Activated naive CD8-positive, alpha-beta T cell treated with anti-CD3 and anti-CD28 coated beads for 36 hours (primary cell): ENCODE measurements around the gene SMARCC1. TPM values are rescaled to one million over a fixed set of nuclear protein-coding genes. Genes with fewer than 3 reads are reported as not detected.
"Not testable (repeated sequence)": the region's sequence is repeated elsewhere in the genome, so short reads cannot be mapped to it uniquely, and the experiment has no call there.

Source experiments
- DNase-seq: peaks from one replicate; pipeline ENCODE4 v3.0.0; 2021
- H3K27ac Mint-ChIP-seq: one replicate; pipeline ENCODE4 v1.8.0; 2022; ENCODE audit warnings: mild to moderate bottlenecking, moderate library complexity, mixed read lengths
- H3K27me3 Mint-ChIP-seq: one replicate; pipeline ENCODE4 v1.8.0; 2022; ENCODE audit warnings: mild to moderate bottlenecking, mixed read lengths
- H3K36me3 Mint-ChIP-seq: one replicate; pipeline ENCODE4 v1.8.0; 2021; ENCODE audit warnings: mild to moderate bottlenecking, mixed read lengths
- H3K4me1 Mint-ChIP-seq: one replicate; pipeline ENCODE4 v1.8.0; 2021; ENCODE audit warnings: mixed read lengths
- H3K4me3 Mint-ChIP-seq: one replicate; pipeline ENCODE4 v1.8.0; 2022; ENCODE audit warnings: mild to moderate bottlenecking, moderate library complexity, mixed read lengths
- H3K9me3 Mint-ChIP-seq: one replicate; pipeline ENCODE4 v1.8.0; 2022; ENCODE audit warnings: mixed read lengths
- total RNA-seq, 2 experiments: library from RNA; stranded (reverse); gene quantifications; one replicate each; pipeline ENCODE4 v1.2.3, GENCODE V29; 2021

The SMARCC1 gene
- total RNA-seq: 100 to 1,000 TPM; 115 to 117 TPM

DNA sequence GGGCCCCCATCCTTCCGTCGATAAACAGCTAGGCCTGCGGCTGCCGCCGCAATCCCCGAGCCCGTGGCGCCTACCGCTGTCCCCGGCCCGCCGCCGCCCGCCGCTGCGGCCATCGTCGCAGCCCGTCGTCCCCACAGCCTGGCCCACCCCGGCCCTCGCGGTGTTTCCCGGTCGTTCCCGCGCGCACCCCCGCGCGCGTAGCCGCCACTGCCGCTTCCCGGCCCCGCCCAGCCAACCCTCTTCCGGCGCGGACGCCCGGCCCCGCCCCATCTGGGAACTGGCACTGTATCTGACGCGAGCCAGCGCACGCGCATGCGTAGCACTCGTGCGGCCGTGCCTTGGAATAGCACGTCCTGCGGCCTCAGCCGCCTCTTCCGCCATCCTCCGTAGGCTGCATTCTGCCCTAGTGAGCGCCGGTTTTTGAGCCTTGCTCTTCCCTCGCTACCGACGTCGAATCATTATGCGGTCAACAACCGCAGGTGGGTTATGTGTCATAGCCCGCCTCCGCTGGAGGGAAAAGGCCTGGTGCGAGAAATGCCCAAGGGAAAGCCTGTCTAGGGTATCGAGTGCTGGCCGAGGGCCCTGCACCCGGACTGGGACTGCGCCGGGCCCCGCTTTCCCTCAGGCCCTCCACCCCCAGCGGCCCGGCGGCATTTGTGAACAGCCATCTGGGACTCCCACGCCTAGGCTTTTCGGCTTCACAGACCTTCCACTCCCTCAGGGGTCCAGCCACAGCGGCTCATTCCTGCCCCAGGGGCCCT, at the start of gene SMARCC1:
SMARCC1 (minus strand) TSS at position 209 of the 761 bp plus-strand sequence; CDS start at position 113, 96 bp downstream.
- peaks cover 18% of the 10 kb centered on the region for H3K4me1 Mint-ChIP-seq
- peak within 1 kb of the TSS; percentile 98 for H3K4me3 Mint-ChIP-seq
- peaks cover 3% of the 10 kb centered on the region for H3K36me3 Mint-ChIP-seq
- DNase-seq: peak; percentile 99
- H3K9me3 Mint-ChIP-seq: no peaks in the 10 kb centered on the region
- H3K27ac Mint-ChIP-seq: peak within 1 kb of the TSS; percentile 98
- no peaks in the 10 kb centered on the region for H3K27me3 Mint-ChIP-seq

DNA sequence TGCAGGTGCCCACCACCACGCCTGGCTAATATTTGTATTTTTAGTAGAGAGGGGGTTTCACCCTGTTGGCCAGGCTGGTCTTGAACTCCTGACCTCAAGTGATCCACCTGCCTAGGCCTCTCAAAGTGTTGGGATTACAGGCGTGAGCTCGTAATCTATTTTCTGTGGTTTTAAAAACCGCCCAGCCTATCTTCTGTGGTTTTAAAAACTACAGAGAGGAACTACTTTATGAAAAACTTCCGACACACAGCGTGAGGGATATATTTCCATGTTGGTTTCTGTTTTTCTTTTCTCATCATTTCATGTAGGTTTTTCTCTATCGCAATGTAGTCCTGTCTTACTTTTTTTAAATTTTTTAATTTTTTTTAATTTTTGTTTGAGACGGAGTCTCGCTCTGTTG, 47.8 kb upstream of the SMARCC1 start:
- H3K9me3 Mint-ChIP-seq, H3K4me3 Mint-ChIP-seq, H3K27me3 Mint-ChIP-seq, DNase-seq: not testable (repeated sequence)
- peaks cover 50% of the 10 kb centered on the region for H3K36me3 Mint-ChIP-seq
- peaks cover 38% of the 10 kb centered on the region for H3K4me1 Mint-ChIP-seq
- peak overlapping the region; percentile 82 for H3K27ac Mint-ChIP-seq

DNA sequence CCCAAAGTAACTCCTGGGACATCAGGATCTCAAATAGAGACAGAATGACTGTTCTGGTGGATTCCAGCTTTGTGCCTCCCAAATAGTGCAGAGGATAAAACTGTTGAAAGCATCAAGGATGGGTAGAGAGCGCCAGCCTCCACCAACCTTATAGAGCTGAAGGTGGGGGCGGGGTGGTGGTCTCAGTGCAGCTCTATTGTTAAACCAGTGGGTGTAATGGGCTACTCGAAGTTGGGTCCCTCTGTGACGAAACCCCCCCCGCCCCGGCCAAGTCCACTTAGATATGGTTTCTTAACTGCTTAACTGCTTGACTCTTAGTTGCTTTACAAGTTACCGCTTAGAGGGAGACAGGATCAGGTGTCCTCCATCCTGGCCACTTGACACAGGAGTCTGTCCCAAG, 43.9 kb upstream of the SMARCC1 start:
- Mint-ChIP-seq H3K4me1 (peaks cover 39% of the 10 kb centered on the region), H3K9me3 (no peaks in the 10 kb centered on the region), H3K4me3 (peak overlapping the region; percentile 93), H3K27me3 (no peaks in the 10 kb centered on the region), H3K36me3 (peaks cover 47% of the 10 kb centered on the region), H3K27ac (peak overlapping the region; percentile 91)
- no peak for DNase-seq

- Mint-ChIP-seq H3K4me3 (peak overlapping the region; percentile 93), H3K9me3 (no peaks in the 10 kb centered on the region), H3K36me3 (peaks cover 45% of the 10 kb centered on the region), H3K27ac (peak overlapping the region; percentile 91), H3K27me3 (no peaks in the 10 kb centered on the region), H3K4me1 (peaks cover 39% of the 10 kb centered on the region)
- DNase-seq: peak; percentile 89
Observed at GRCh38 chr3:47824541-47825473, 43.1 kb upstream of the SMARCC1 start.

DNA sequence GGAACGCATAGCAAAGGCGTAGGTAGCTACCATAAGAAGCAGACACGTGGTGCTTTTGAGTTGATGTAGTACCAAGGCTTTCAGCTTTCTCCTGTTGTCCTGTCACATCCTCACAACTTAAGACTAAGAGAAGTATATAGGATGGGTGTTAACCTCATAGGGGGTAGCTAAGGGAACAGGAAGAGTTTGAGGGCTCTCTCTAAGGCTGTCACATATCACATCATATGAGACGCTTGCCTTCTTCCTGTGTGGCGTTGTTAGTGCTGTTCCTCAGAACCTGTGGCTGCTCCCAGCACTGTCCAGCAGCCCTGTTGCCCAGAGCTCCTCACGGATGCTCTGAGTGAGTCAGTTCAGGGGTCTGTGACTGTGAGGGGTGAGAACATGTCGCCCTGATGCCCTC, 35.9 kb upstream of the SMARCC1 start:
- no peaks in the 10 kb centered on the region for H3K9me3 Mint-ChIP-seq

DNA sequence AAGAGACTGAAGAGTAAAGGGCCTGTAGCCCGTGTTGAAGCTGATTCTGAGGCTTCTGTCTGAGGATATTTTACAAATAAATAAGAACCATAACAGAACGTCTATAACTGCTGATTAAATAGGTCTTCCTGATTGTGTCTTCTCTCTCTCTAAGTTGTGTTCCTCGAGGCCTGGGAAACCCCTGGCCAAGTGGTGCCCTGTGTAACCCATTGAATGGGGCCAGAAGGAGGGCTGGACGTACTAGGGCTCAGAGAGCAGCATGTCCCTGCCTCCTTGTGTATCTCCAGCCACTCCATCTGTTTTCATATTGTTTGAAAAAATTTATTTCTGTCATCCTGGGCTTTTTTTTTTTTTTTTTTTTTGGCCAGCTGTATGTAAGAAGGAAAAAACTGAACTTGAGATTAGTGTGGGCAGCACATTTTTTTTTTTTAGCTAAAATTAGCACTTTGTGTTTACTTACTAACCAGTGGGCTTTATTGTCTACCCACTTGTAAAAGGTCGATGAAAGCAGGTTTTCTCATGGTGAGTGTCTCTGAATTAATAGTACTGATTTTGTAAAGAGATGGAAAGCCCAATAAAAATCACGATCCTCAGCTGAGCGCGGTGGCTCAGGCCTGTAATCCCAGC, 32.0 kb upstream of the SMARCC1 start:
- H3K9me3 Mint-ChIP-seq: no peaks in the 10 kb centered on the region
- peaks cover 5% of the 10 kb centered on the region for H3K36me3 Mint-ChIP-seq
- H3K4me1 Mint-ChIP-seq: peaks cover 6% of the 10 kb centered on the region
- H3K27ac Mint-ChIP-seq: peak overlapping the region; percentile 56
- H3K27me3 Mint-ChIP-seq: no peaks in the 10 kb centered on the region
- no peak for DNase-seq
- no peak overlapping the region for H3K4me3 Mint-ChIP-seq

More for the DNA sequence above, 35.9 kb upstream of the SMARCC1 start:
- Mint-ChIP-seq H3K4me1 (peaks cover 6% of the 10 kb centered on the region), H3K36me3 (peaks cover 9% of the 10 kb centered on the region), H3K27ac (no peak overlapping the region), H3K27me3 (no peaks in the 10 kb centered on the region), H3K4me3 (no peak overlapping the region)
- DNase-seq: no peak

GRCh38 chr3:47804577-47804976, 22.9 kb upstream of the SMARCC1 start:
- no peaks in the 10 kb centered on the region for H3K9me3 Mint-ChIP-seq
- peaks cover 16% of the 10 kb centered on the region for H3K4me1 Mint-ChIP-seq
- H3K27me3 Mint-ChIP-seq: no peaks in the 10 kb centered on the region
- peaks cover 2% of the 10 kb centered on the region for H3K36me3 Mint-ChIP-seq
- H3K4me3 Mint-ChIP-seq: peak overlapping the region; percentile 98
- peak overlapping the region; percentile 97 for H3K27ac Mint-ChIP-seq
- DNase-seq: no peak

DNA sequence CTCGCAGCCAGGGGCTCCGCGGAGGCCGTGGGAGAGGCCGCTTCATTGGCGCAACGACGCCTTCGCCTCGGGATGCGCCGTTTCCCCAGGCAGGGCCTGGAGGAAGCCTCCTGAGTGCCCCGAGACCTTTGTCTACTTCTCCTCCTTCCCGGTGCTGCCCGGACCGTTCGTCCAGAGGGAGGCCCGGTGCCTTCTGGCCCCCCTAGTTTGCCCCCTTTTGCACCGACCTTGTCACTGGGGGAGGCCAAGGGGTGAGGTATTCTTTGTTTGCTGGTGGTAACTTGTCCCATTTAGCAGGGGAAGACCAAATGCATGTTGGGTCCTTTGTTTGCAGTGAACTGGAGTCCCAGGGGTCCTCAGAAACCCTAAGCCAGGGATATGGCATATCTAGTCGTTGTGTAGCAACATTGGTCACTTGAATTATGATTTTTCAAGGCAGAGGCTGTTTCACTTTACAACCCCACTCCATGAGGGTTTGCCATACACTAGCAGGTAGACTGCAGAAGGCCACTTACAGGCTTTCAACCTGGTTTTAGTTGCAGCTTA, 21.9 kb upstream of the SMARCC1 start:
- no peaks in the 10 kb centered on the region for H3K27me3 Mint-ChIP-seq
- DNase-seq: no peak
- peaks cover 16% of the 10 kb centered on the region for H3K4me1 Mint-ChIP-seq
- H3K36me3 Mint-ChIP-seq: peaks cover 2% of the 10 kb centered on the region
- H3K27ac Mint-ChIP-seq: peak overlapping the region; percentile 97
- peak overlapping the region; percentile 98 for H3K4me3 Mint-ChIP-seq
- no peaks in the 10 kb centered on the region for H3K9me3 Mint-ChIP-seq

DNA sequence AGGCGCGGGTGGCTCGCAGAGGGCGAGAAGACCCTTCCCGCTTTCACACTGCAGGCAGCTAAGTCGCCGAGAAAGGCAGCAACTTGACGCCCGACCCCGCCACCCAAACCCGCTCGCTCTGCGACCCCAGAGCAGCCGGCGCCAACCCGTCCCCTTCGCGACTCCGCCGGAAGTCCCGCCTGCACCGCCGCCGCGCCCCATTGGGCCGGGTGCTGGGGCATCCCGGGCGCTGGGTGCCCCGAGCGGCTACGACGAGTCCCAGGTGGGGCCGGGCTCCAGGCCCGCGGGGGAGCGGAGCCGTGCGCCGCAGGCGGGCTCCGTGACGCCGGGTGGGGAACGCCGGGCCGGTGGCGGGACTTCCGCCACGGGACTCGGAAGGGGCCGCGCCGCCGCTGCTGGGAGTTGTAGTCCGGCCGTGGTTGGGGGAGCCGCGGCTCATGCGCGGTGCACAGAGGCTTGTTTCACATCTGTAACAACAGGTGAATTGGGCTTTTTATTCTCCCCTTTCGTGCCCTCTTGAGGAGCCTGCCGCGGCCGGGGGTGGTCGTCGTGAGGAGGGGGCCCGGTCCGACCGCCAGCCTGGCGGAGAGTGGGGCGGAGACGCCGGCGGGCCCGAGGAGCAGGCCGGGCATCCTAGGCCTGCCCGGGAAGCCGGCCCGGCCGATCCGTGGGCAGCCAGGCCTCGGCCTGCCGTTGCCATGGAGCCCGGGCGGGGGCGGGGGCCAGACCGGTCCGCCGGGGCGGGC, 21.2 kb upstream of the SMARCC1 start, which contains the start of gene DHX30:
DHX30 (plus strand) TSS at position 405 of the 746 bp plus-strand sequence. CDS start 7,546 bp downstream, outside the sequence.
- no peaks in the 10 kb centered on the region for H3K9me3 Mint-ChIP-seq
- H3K4me1 Mint-ChIP-seq: peaks cover 16% of the 10 kb centered on the region
- H3K27ac Mint-ChIP-seq: peak within 1 kb of the TSS; percentile 97
- peaks cover 2% of the 10 kb centered on the region for H3K36me3 Mint-ChIP-seq
- DNase-seq: peak; percentile 90
- no peaks in the 10 kb centered on the region for H3K27me3 Mint-ChIP-seq
- H3K4me3 Mint-ChIP-seq: peak within 1 kb of the TSS; percentile 98

DNA sequence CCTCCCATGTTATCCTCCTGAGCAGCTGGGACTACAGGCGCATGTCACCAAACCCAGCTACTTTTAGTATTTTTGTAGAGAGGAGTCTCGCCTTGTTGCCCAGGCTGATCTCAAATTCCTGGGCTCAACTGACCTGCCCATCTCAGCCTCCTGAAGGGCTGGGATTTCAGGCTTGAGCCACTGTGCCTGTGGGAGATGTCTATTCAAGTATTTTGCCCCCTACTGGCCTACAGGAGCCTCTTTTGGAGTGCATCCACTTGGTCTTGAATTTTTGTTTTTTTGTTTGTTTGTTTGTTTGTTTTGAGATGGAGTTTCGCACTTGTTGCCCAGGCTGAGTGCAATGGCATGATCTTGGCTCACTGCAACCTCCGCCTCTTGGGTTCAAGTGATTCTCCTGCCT, 18.0 kb upstream of the SMARCC1 start:
- H3K27ac Mint-ChIP-seq: no peak overlapping the region
- H3K9me3 Mint-ChIP-seq: no peaks in the 10 kb centered on the region
- no peaks in the 10 kb centered on the region for H3K27me3 Mint-ChIP-seq
- no peaks in the 10 kb centered on the region for H3K36me3 Mint-ChIP-seq
- peaks cover 16% of the 10 kb centered on the region for H3K4me1 Mint-ChIP-seq
- H3K4me3 Mint-ChIP-seq: no peak overlapping the region
- no peak for DNase-seq

- no peak for DNase-seq
- H3K9me3 Mint-ChIP-seq: no peaks in the 10 kb centered on the region
- H3K36me3 Mint-ChIP-seq: no peaks in the 10 kb centered on the region
- no peaks in the 10 kb centered on the region for H3K27me3 Mint-ChIP-seq
- H3K4me1 Mint-ChIP-seq: no peaks in the 10 kb centered on the region
- H3K27ac Mint-ChIP-seq: no peak overlapping the region
- H3K4me3 Mint-ChIP-seq: no peak overlapping the region
Observed at GRCh38 chr3:47794544-47794943, 12.9 kb upstream of the SMARCC1 start.

- no peak overlapping the region for H3K27ac Mint-ChIP-seq
- H3K36me3 Mint-ChIP-seq: no peaks in the 10 kb centered on the region
- H3K27me3 Mint-ChIP-seq: no peaks in the 10 kb centered on the region
- no peak for DNase-seq
- H3K4me3 Mint-ChIP-seq: no peak overlapping the region
- no peaks in the 10 kb centered on the region for H3K4me1 Mint-ChIP-seq
- H3K9me3 Mint-ChIP-seq: no peaks in the 10 kb centered on the region
Observed at GRCh38 chr3:47792699-47793098, 11.0 kb upstream of the SMARCC1 start.

DNA sequence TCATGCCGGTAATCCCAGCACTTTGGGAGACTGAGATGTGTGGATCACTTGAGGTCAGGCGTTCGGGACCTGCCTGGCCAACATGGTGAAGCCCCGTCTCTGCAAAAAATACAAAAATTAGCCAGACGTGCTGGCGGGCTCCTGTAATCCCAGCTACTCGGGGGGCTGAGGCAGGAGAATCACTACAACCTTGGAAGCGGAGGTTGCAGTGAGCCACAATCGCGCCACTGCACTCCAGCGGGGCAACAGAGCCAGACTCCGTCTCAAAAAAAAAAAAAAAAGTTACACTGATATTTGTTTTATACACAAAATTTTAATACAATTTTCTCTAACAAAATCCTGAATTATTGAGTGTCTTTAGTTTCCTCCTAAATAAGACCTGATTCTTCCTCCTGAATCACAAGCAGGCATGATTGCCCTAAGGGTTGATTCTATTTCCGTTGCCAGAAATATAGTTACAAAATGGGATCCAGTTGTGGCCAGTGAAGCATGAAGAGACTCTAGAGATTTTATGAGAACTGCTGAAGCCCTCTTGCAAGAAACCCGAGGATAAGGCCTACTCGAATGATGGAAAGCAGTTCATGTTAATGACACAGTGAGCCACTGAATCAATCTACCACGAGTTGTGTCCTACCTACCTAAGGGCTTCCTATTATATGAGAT, 9.6 kb upstream of the SMARCC1 start:
- DNase-seq: no peak
- no peaks in the 10 kb centered on the region for H3K36me3 Mint-ChIP-seq
- H3K4me3 Mint-ChIP-seq: no peak overlapping the region
- H3K27ac Mint-ChIP-seq: no peak overlapping the region
- no peaks in the 10 kb centered on the region for H3K9me3 Mint-ChIP-seq
- H3K4me1 Mint-ChIP-seq: no peaks in the 10 kb centered on the region
- no peaks in the 10 kb centered on the region for H3K27me3 Mint-ChIP-seq

GRCh38 chr3:47783673-47784072, 2.0 kb upstream of the SMARCC1 start:
- Mint-ChIP-seq H3K4me3 (no peak overlapping the region), H3K4me1 (peaks cover 18% of the 10 kb centered on the region), H3K27me3 (no peaks in the 10 kb centered on the region), H3K36me3 (peaks cover 3% of the 10 kb centered on the region), H3K9me3 (no peaks in the 10 kb centered on the region), H3K27ac (no peak overlapping the region)
- no peak for DNase-seq
